ENCODE measurements around the gene CASP6. TPM values are rescaled to one million over a fixed set of nuclear protein-coding genes. Genes with fewer than 3 reads are reported as not detected.

CASP6 gene
- polyA plus RNA-seq (ENCODE audit: insufficient read length) = 13.9 TPM

- peak; percentile 40 for DNase-seq (ENCODE audit: low read depth)
These were observed at the start of gene CASP6 for GRCh38 chr4:109702950-109703663. Gene CASP6 (minus strand): TSS chr4:109703445. CDS start chr4:109703395, 50 bp downstream.

- no peak for DNase-seq (ENCODE audit: low read depth)
These were observed 49.3 kb upstream of the CASP6 start for GRCh38 chr4:109752525-109752924.

- DNase-seq (ENCODE audit: low read depth) = no peak
These were observed 48.6 kb upstream of the CASP6 start for GRCh38 chr4:109751852-109752251.

GRCh38 chr4:109750652-109751244 is 47.5 kb upstream of the CASP6 start:
- DNase-seq (ENCODE audit: low read depth) = no peak

- DNase-seq (ENCODE audit: low read depth) = no peak
These were observed 46.3 kb upstream of the CASP6 start for GRCh38 chr4:109749388-109750082.

- DNase-seq (ENCODE audit: low read depth) = no peak
These were observed 44.9 kb upstream of the CASP6 start for GRCh38 chr4:109748114-109748513.

GRCh38 chr4:109746728-109747127 is 43.5 kb upstream of the CASP6 start:
- no peak for DNase-seq (ENCODE audit: low read depth)

- DNase-seq (ENCODE audit: low read depth) = no peak
These were observed 42.6 kb upstream of the CASP6 start for GRCh38 chr4:109745830-109746229.

GRCh38 chr4:109739547-109739946 is 36.3 kb upstream of the CASP6 start:
- no peak for DNase-seq (ENCODE audit: low read depth)

- no peak for DNase-seq (ENCODE audit: low read depth)
These were observed 35.0 kb upstream of the CASP6 start for GRCh38 chr4:109738104-109738872.

- DNase-seq (ENCODE audit: low read depth) = no peak
These were observed 32.5 kb upstream of the CASP6 start for GRCh38 chr4:109735566-109736365.

- no peak for DNase-seq (ENCODE audit: low read depth)
These were observed 30.5 kb upstream of the CASP6 start for GRCh38 chr4:109733728-109734127.

GRCh38 chr4:109730619-109731545 is 27.6 kb upstream of the CASP6 start:
- no peak for DNase-seq (ENCODE audit: low read depth)

- DNase-seq (ENCODE audit: low read depth) = peak; percentile 14
These were observed 26.7 kb upstream of the CASP6 start, which contains the start of gene PLA2G12A for GRCh38 chr4:109729718-109730618. Gene PLA2G12A (minus strand): TSS chr4:109730070. CDS start chr4:109729809, 261 bp downstream.

GRCh38 chr4:109729117-109729717 is 26.0 kb upstream of the CASP6 start:
- DNase-seq (ENCODE audit: low read depth) = no peak

GRCh38 chr4:109728385-109728784 is 25.1 kb upstream of the CASP6 start:
- DNase-seq (ENCODE audit: low read depth) = no peak

- no peak for DNase-seq (ENCODE audit: low read depth)
These were observed 19.9 kb upstream of the CASP6 start for GRCh38 chr4:109723110-109723509.

- no peak for DNase-seq (ENCODE audit: low read depth)
These were observed 19.1 kb upstream of the CASP6 start for GRCh38 chr4:109722357-109722756.
